Measurements from ENCODE around the gene CD151. TPM values are rescaled to one million over a fixed set of nuclear protein-coding genes. Genes with fewer than 3 reads are reported as not detected.

CD151 gene
- polyA plus RNA-seq, 1 of the 3 experiments (the other 2 are of a cell fraction), result 922 TPM

- peaks cover 79% of the 10 kb centered on the region for H3K79me2 ChIP-seq (ENCODE audit: insufficient read depth)
- no peaks in the 10 kb centered on the region for H3K27me3 ChIP-seq (ENCODE audit: insufficient read depth)
- 16% methylated on average over 20 of the region's 25 CpGs for WGBS (ENCODE audit: low lambda C conversion rate)
- H4K20me1 ChIP-seq (ENCODE audit: insufficient read depth), result peaks cover 45% of the 10 kb centered on the region
- peaks cover 43% of the 10 kb centered on the region for H3F3A ChIP-seq (replicated peaks; ENCODE audit: insufficient read depth)
- no peaks in the 10 kb centered on the region for H3K9me3 ChIP-seq
- CTCF ChIA-PET, result interaction anchor here (0.6 to 7.5 kb wide), 7 partner anchors 10 to 207 kb away, joined by 3 to 70 read pairs (median 3); no protein-coding TSS in a partner anchor
- peaks cover 31 to 42% of the 10 kb centered on the region in 2 experiments; a peak in 3 of 4 replicates for H3K4me1 ChIP-seq (ENCODE audit: control insufficient read depth in 1 of 2, insufficient read depth in 2 of 2, low read depth in 1 of 2, low read length in 1 of 2)
- H3K27ac ChIP-seq (ENCODE audit: low read depth in 2 of 2, low read length in 1 of 2), result peak overlapping the region; percentile 91 to 93
- H3K4me2 ChIP-seq, result peak overlapping the region; percentile 100
- POLR2A ChIA-PET, result interaction anchor here (0.5 to 2.1 kb wide), 4 partner anchors 11 to 255 kb away, joined by 3 to 9 read pairs (median 5); partner anchors contain the start of gene CD151
- H2AFZ ChIP-seq (ENCODE audit: low read depth), result no peak overlapping the region
- peak overlapping the region; percentile 97 for H3K9ac ChIP-seq
- no peak for DNase-seq
- peak overlapping the region; percentile 95 to 100; a peak in 3 of 4 replicates for H3K4me3 ChIP-seq (ENCODE audit: low read depth in 2 of 2, low read length in 1 of 2)
- H3K9me2 ChIP-seq, result no peaks in the 10 kb centered on the region
- H3K36me3 ChIP-seq (replicated peaks in 1 of 2; ENCODE audit: control insufficient read depth in 1 of 2, insufficient read depth in 2 of 2, low read length in 1 of 2), result peaks cover 16 to 17% of the 10 kb centered on the region in 2 experiments
- TF ChIP-seq RCOR1 (IDR thresholded peaks at IDR 0.05; ENCODE audit: low read length) (no peak), POLR2AphosphoS5 (IDR thresholded peaks at IDR 0.05; ENCODE audit: low read depth, low read length) (no peak; the same call in none of the 2 replicates), FOXJ3 (CRISPR knock-in tag; IDR thresholded peaks at IDR 0.05) (no peak), EZH2phosphoT487 (IDR thresholded peaks at IDR 0.05; ENCODE audit: borderline replicate concordance, low read depth) (no peak), FOXM1 (IDR thresholded peaks at IDR 0.05; ENCODE audit: low read depth) (no peak), TAF1 (IDR thresholded peaks at IDR 0.05; ENCODE audit: borderline replicate concordance, low read depth, low read length) (peak; percentile 40; the same call in 1 of the 2 replicates), GATA2 (CRISPR knock-in tag; IDR thresholded peaks at IDR 0.05) (no peak), EP300 (IDR thresholded peaks at IDR 0.05; ENCODE audit: borderline replicate concordance in 1 of 2, low read depth in 1 of 2, low read length in 1 of 2) (peak in 1 of 2 experiments; percentile 74; a peak in 1 of 4 replicates), RAD21 (IDR thresholded peaks at IDR 0.05; ENCODE audit: low read length) (no peak), ELF1 (IDR thresholded peaks at IDR 0.05) (peak; percentile 48; the same call in 1 of the 2 replicates), CHD2 (IDR thresholded peaks at IDR 0.05; ENCODE audit: low read length, partially characterized antibody) (no peak), ZBTB33 (IDR thresholded peaks at IDR 0.05; ENCODE audit: borderline replicate concordance, low read depth) (no peak), SIN3A (IDR thresholded peaks at IDR 0.05; ENCODE audit: borderline replicate concordance, low read depth, low read length) (peak; percentile 48; the same call in 1 of the 2 replicates), MAX (IDR thresholded peaks at IDR 0.05; ENCODE audit: low read depth) (peak; percentile 99)
- TF ChIP-seq, protein P1, sequence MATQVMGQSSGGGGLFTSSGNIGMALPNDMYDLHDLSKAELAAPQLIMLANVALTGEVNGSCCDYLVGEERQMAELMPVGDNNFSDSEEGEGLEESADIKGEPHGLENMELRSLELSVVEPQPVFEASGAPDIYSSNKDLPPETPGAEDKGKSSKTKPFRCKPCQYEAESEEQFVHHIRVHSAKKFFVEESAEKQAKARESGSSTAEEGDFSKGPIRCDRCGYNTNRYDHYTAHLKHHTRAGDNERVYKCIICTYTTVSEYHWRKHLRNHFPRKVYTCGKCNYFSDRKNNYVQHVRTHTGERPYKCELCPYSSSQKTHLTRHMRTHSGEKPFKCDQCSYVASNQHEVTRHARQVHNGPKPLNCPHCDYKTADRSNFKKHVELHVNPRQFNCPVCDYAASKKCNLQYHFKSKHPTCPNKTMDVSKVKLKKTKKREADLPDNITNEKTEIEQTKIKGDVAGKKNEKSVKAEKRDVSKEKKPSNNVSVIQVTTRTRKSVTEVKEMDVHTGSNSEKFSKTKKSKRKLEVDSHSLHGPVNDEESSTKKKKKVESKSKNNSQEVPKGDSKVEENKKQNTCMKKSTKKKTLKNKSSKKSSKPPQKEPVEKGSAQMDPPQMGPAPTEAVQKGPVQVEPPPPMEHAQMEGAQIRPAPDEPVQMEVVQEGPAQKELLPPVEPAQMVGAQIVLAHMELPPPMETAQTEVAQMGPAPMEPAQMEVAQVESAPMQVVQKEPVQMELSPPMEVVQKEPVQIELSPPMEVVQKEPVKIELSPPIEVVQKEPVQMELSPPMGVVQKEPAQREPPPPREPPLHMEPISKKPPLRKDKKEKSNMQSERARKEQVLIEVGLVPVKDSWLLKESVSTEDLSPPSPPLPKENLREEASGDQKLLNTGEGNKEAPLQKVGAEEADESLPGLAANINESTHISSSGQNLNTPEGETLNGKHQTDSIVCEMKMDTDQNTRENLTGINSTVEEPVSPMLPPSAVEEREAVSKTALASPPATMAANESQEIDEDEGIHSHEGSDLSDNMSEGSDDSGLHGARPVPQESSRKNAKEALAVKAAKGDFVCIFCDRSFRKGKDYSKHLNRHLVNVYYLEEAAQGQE (IDR thresholded peaks at IDR 0.05; ENCODE audit: low read depth, low read length), result peak; percentile 84
- TF ChIP-seq, protein P2, sequence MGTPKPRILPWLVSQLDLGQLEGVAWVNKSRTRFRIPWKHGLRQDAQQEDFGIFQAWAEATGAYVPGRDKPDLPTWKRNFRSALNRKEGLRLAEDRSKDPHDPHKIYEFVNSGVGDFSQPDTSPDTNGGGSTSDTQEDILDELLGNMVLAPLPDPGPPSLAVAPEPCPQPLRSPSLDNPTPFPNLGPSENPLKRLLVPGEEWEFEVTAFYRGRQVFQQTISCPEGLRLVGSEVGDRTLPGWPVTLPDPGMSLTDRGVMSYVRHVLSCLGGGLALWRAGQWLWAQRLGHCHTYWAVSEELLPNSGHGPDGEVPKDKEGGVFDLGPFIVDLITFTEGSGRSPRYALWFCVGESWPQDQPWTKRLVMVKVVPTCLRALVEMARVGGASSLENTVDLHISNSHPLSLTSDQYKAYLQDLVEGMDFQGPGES (IDR thresholded peaks at IDR 0.05; ENCODE audit: low read depth, low read length), result no peak
- TF ChIP-seq, protein P3, sequence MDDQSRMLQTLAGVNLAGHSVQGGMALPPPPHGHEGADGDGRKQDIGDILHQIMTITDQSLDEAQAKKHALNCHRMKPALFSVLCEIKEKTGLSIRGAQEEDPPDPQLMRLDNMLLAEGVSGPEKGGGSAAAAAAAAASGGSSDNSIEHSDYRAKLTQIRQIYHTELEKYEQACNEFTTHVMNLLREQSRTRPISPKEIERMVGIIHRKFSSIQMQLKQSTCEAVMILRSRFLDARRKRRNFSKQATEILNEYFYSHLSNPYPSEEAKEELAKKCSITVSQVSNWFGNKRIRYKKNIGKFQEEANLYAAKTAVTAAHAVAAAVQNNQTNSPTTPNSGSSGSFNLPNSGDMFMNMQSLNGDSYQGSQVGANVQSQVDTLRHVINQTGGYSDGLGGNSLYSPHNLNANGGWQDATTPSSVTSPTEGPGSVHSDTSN (IDR thresholded peaks at IDR 0.05), result peak; percentile 34
- TF ChIP-seq, protein P4, sequence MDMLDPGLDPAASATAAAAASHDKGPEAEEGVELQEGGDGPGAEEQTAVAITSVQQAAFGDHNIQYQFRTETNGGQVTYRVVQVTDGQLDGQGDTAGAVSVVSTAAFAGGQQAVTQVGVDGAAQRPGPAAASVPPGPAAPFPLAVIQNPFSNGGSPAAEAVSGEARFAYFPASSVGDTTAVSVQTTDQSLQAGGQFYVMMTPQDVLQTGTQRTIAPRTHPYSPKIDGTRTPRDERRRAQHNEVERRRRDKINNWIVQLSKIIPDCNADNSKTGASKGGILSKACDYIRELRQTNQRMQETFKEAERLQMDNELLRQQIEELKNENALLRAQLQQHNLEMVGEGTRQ (IDR thresholded peaks at IDR 0.05; ENCODE audit: borderline replicate concordance, low read depth, low read length), result no peak
- TF ChIP-seq, protein P5, sequence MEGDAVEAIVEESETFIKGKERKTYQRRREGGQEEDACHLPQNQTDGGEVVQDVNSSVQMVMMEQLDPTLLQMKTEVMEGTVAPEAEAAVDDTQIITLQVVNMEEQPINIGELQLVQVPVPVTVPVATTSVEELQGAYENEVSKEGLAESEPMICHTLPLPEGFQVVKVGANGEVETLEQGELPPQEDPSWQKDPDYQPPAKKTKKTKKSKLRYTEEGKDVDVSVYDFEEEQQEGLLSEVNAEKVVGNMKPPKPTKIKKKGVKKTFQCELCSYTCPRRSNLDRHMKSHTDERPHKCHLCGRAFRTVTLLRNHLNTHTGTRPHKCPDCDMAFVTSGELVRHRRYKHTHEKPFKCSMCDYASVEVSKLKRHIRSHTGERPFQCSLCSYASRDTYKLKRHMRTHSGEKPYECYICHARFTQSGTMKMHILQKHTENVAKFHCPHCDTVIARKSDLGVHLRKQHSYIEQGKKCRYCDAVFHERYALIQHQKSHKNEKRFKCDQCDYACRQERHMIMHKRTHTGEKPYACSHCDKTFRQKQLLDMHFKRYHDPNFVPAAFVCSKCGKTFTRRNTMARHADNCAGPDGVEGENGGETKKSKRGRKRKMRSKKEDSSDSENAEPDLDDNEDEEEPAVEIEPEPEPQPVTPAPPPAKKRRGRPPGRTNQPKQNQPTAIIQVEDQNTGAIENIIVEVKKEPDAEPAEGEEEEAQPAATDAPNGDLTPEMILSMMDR (IDR thresholded peaks at IDR 0.05), result no peak
Measured at GRCh38 chr11:843818-844692, 11.3 kb downstream of the CD151 start.

Data from SK-N-SH (cell line).